Activated T-helper 2 cell treated with anti-CD3 and anti-CD28 coated beads, Interferon-gamma antibody, Interleukin-2, Interleukin-4, amounts not matched to agents 10 μg/mL and 5 μg/mL and 100 μg/mL, durations not matched to agents 14 hours and 24 hours and 36 hours (primary cell): Measurements from ENCODE around the gene TMEM109. TPM values are rescaled to one million over a fixed set of nuclear protein-coding genes. Genes with fewer than 3 reads are reported as not detected.

Source experiments
- DNase-seq: peaks from one replicate; pipeline ENCODE4 v3.0.0; 2021; ENCODE audit warnings: low spot score
- H3K27ac Mint-ChIP-seq: one replicate; pipeline ENCODE4 v1.8.0; 2021; ENCODE audit warnings: mixed read lengths
- H3K27me3 Mint-ChIP-seq: one replicate; pipeline ENCODE4 v1.8.0; 2021; ENCODE audit warnings: low read depth, mixed read lengths
- H3K36me3 Mint-ChIP-seq: one replicate; pipeline ENCODE4 v1.8.0; 2021; ENCODE audit warnings: low read depth, mixed read lengths
- H3K4me1 Mint-ChIP-seq: one replicate; pipeline ENCODE4 v1.8.0; 2021; ENCODE audit warnings: low read depth, mixed read lengths
- H3K4me3 Mint-ChIP-seq: one replicate; pipeline ENCODE4 v1.8.0; 2021; ENCODE audit warnings: low read depth, mild to moderate bottlenecking, moderate library complexity, mixed read lengths
- H3K9me3 Mint-ChIP-seq: one replicate; pipeline ENCODE4 v1.8.0; 2021; ENCODE audit warnings: mixed read lengths
- intact Hi-C: fragments of 100-400 bp; cut with micrococcal nuclease; formaldehyde crosslinking; loops from one replicate; pipeline ENCODE4 v1.15.1; 2023
- total RNA-seq: library from RNA; stranded (reverse); gene quantifications from 2 replicates; pipeline ENCODE4 v1.2.3, GENCODE V29; 2022

The TMEM109 gene
- total RNA-seq, 1 donor from 2014 or later: 112 TPM

- peaks cover 21% of the 10 kb centered on the region for H3K27me3 Mint-ChIP-seq
- peaks cover 6% of the 10 kb centered on the region for H3K9me3 Mint-ChIP-seq
- H3K36me3 Mint-ChIP-seq: no peaks in the 10 kb centered on the region
- no peak overlapping the region for H3K27ac Mint-ChIP-seq
- intact Hi-C loops: no loop called here
- DNase-seq: no peak
- no peak overlapping the region for H3K4me3 Mint-ChIP-seq
- peaks cover 5% of the 10 kb centered on the region for H3K4me1 Mint-ChIP-seq
Measured at GRCh38 chr11:60964801-60965200, 50.8 kb downstream of the TMEM109 start.

GRCh38 chr11:60966890-60967289, 52.9 kb downstream of the TMEM109 start:
- intact Hi-C loops: no loop called here
- Mint-ChIP-seq H3K27me3 (peaks cover 11% of the 10 kb centered on the region), H3K4me1 (peaks cover 20% of the 10 kb centered on the region), H3K9me3 (peaks cover 6% of the 10 kb centered on the region), H3K4me3 (no peak overlapping the region), H3K27ac (no peak overlapping the region), H3K36me3 (no peaks in the 10 kb centered on the region)
- DNase-seq: no peak

GRCh38 chr11:60968223-60968622, 54.3 kb downstream of the TMEM109 start:
- DNase-seq: no peak
- H3K4me3 Mint-ChIP-seq: no peak overlapping the region
- intact Hi-C loops: no loop called here
- H3K27ac Mint-ChIP-seq: no peak overlapping the region
- H3K4me1 Mint-ChIP-seq: peaks cover 20% of the 10 kb centered on the region
- peaks cover 13% of the 10 kb centered on the region for H3K36me3 Mint-ChIP-seq
- peaks cover 7% of the 10 kb centered on the region for H3K27me3 Mint-ChIP-seq
- H3K9me3 Mint-ChIP-seq: peaks cover 6% of the 10 kb centered on the region

- H3K4me1 Mint-ChIP-seq: peaks cover 29% of the 10 kb centered on the region
- intact Hi-C loops: loop anchor here (1.0 to 2.0 kb wide), 4 partner anchors 34 to 217 kb away; no protein-coding TSS in a partner anchor
- peak; percentile 70 for DNase-seq
- H3K4me3 Mint-ChIP-seq: peak overlapping the region; percentile 51
- H3K27ac Mint-ChIP-seq: no peak overlapping the region
- H3K36me3 Mint-ChIP-seq: peaks cover 33% of the 10 kb centered on the region
- H3K9me3 Mint-ChIP-seq: peaks cover 6% of the 10 kb centered on the region
- peaks cover 5% of the 10 kb centered on the region for H3K27me3 Mint-ChIP-seq
Measured at GRCh38 chr11:60970369-60970774, 56.4 kb downstream of the TMEM109 start.

GRCh38 chr11:60970890-60971289, 56.9 kb downstream of the TMEM109 start:
- peaks cover 31% of the 10 kb centered on the region for H3K4me1 Mint-ChIP-seq
- H3K36me3 Mint-ChIP-seq: peaks cover 35% of the 10 kb centered on the region
- peaks cover 5% of the 10 kb centered on the region for H3K27me3 Mint-ChIP-seq
- intact Hi-C loops: loop anchor here (1.0 to 2.0 kb wide), 4 partner anchors 34 to 216 kb away; no protein-coding TSS in a partner anchor
- H3K4me3 Mint-ChIP-seq: peak overlapping the region; percentile 86
- H3K27ac Mint-ChIP-seq: peak overlapping the region; percentile 99
- DNase-seq: no peak
- peaks cover 6% of the 10 kb centered on the region for H3K9me3 Mint-ChIP-seq

- DNase-seq: peak; percentile 66
- H3K9me3 Mint-ChIP-seq: peaks cover 6% of the 10 kb centered on the region
- H3K4me1 Mint-ChIP-seq: peaks cover 36% of the 10 kb centered on the region
- intact Hi-C loops: loop anchor here (2.0 kb wide), 2 partner anchors 33 to 51 kb away; no protein-coding TSS in a partner anchor
- peak within 1 kb of the TSS; percentile 99 for H3K27ac Mint-ChIP-seq
- H3K27me3 Mint-ChIP-seq: peaks cover 4% of the 10 kb centered on the region
- H3K4me3 Mint-ChIP-seq: peak within 1 kb of the TSS; percentile 86
- peaks cover 41% of the 10 kb centered on the region for H3K36me3 Mint-ChIP-seq
Measured at GRCh38 chr11:60971520-60971919, 57.6 kb downstream of the TMEM109 start, which contains the start of gene CD6. CD6 (plus strand) TSS chr11:60971680; CDS start chr11:60971866, 186 bp downstream.

- intact Hi-C loops: no loop called here
- H3K9me3 Mint-ChIP-seq: peaks cover 6% of the 10 kb centered on the region
- DNase-seq: no peak
- H3K4me3 Mint-ChIP-seq: peak overlapping the region; percentile 86
- peak overlapping the region; percentile 99 for H3K27ac Mint-ChIP-seq
- H3K36me3 Mint-ChIP-seq: peaks cover 50% of the 10 kb centered on the region
- peaks cover 44% of the 10 kb centered on the region for H3K4me1 Mint-ChIP-seq
- peaks cover 4% of the 10 kb centered on the region for H3K27me3 Mint-ChIP-seq
Measured at GRCh38 chr11:60972182-60973030, 58.4 kb downstream of the TMEM109 start.

Other genes starting within 250 kb of the TMEM109 start
- gene MS4A8, start 214.5 kb upstream of the TMEM109 start, total RNA-seq: not detected in 2 replicates
- gene MS4A18, start 189.4 kb upstream of the TMEM109 start, total RNA-seq: not detected in 2 replicates
- not detected in 2 replicates for gene MS4A15, start 157.3 kb upstream of the TMEM109 start, total RNA-seq
- gene MS4A10, start 128.8 kb upstream of the TMEM109 start, total RNA-seq: not detected in 2 replicates
- 56.7 and 57.2 TPM in 2 replicates for gene CCDC86, start 72.0 kb upstream of the TMEM109 start, total RNA-seq
- 0.28 and 0.32 TPM in 2 replicates for gene PTGDR2, start 58.2 kb upstream of the TMEM109 start, total RNA-seq
- not detected in 2 replicates for gene ZP1, start 46.6 kb upstream of the TMEM109 start, total RNA-seq
- 170 and 182 TPM in 2 replicates for gene PRPF19, start 7.6 kb upstream of the TMEM109 start, total RNA-seq
- 1.1 and 1.2 TPM in 2 replicates for gene TMEM132A, start 10.3 kb downstream of the TMEM109 start, total RNA-seq
- 2.1 and 2.2 TPM in 2 replicates for gene SLC15A3, start 38.0 kb downstream of the TMEM109 start, total RNA-seq
- gene CD6, start 57.5 kb downstream of the TMEM109 start, total RNA-seq: 308 and 327 TPM in 2 replicates
- gene CD5, start 188.3 kb downstream of the TMEM109 start, total RNA-seq: 395 and 399 TPM in 2 replicates
- gene VPS37C, start 247.3 kb downstream of the TMEM109 start, total RNA-seq: 10.6 and 12.5 TPM in 2 replicates